ENCODE results near the gene ETNPPL.

GRCh38 chr4:108742451-108743420 lies 20.1 kb downstream of the ETNPPL start:
- TF ChIP-seq POLR2A (IDR thresholded peaks at IDR 0.05) (no peak), EP300 (IDR thresholded peaks at IDR 0.05) (peak in 1 of 2 donors; percentile 11)
